Lung (tissue), 12 donors: Measurements from ENCODE around the gene WNK1. TPM values are rescaled to one million over a fixed set of nuclear protein-coding genes. Genes with fewer than 3 reads are reported as not detected.

ENCODE experiments used
- ATAC-seq: fragments of 200-7000 bp; cut with Tn5 transposase; one replicate; pipeline ENCODE4 v1.9.1; 2020; ENCODE audit warnings: moderate number of reproducible peaks; ENCODE audit not compliant: insufficient read depth, low FRiP score
- DNase-seq, 3 donors: peaks; one replicate each; pipeline ENCODE4 v3.0.0-alpha.2; 2013 to 2017
- H3K27ac ChIP-seq, 2 donors: one replicate each; pipeline ENCODE4 v1.5.1; 2013; ENCODE audit warnings: mild to moderate bottlenecking in 2 of 2, moderate library complexity in 2 of 2, control low read depth in 1 of 2, inconsistent platforms in 1 of 2, low read depth in 1 of 2, low read length in 1 of 2
- H3K27me3 ChIP-seq, 3 donors: one replicate each; pipeline ENCODE4 v1.5.1; 2013; ENCODE audit warnings: low read length in 2 of 3; ENCODE audit not compliant: control insufficient read depth in 3 of 3, insufficient read depth in 3 of 3
- H3K36me3 ChIP-seq, 4 donors: one replicate each; pipeline ENCODE4 v1.5.1; 2013; ENCODE audit warnings: low read length in 4 of 4, mild to moderate bottlenecking in 1 of 4, moderate library complexity in 1 of 4; ENCODE audit not compliant: control insufficient read depth in 4 of 4, insufficient read depth in 4 of 4
- H3K4me1 ChIP-seq, 5 donors: one replicate each; pipeline ENCODE4 v1.5.1; 2013; ENCODE audit warnings: low read length in 5 of 5, mild to moderate bottlenecking in 2 of 5, moderate library complexity in 1 of 5; ENCODE audit not compliant: control insufficient read depth in 5 of 5, insufficient read depth in 5 of 5
- H3K4me3 ChIP-seq: one replicate; pipeline ENCODE4 v1.5.1; 2013; ENCODE audit warnings: mild to moderate bottlenecking, control low read depth, moderate library complexity
- H3K9ac ChIP-seq, 2 donors: one replicate each; pipeline ENCODE4 v1.5.1; 2013; ENCODE audit warnings: low read length in 2 of 2, control low read depth in 1 of 2; ENCODE audit not compliant: insufficient read depth in 1 of 2
- H3K9me3 ChIP-seq, 4 donors: one replicate each; pipeline ENCODE4 v1.5.1; 2013; ENCODE audit warnings: low read length in 3 of 4, mild to moderate bottlenecking in 1 of 4, moderate library complexity in 1 of 4; ENCODE audit not compliant: control insufficient read depth in 4 of 4, insufficient read depth in 3 of 4
- WGBS, 2 donors: extraction: QIAGEN DNeasy Blood & Tissue Kit; methylation state at CpG; one replicate each; pipeline ENCODE4 v1.1.7; 2013; 5-methylcytosine and 5-hydroxymethylcytosine counted together
- polyA plus RNA-seq, 2 donors: library from polyadenylated mRNA; stranded (reverse); fragments of 200-250 nt; gene quantifications; one replicate each; pipeline ENCODE4 v1.2.1, GENCODE V29; 2013
- total RNA-seq, 2 donors: library from RNA; depleted of rRNA in 1 of 2; stranded (reverse); fragments of >200 nt in 1 of 2; gene quantifications; one replicate each; pipeline ENCODE4 v1.2.1, GENCODE V29; 2014 to 2021
- TF ChIP-seq, protein P1 (sequence below): IDR thresholded peaks from 2 replicates; pipeline ENCODE4 v1.5.1; 2012; ENCODE audit warnings: mild to moderate bottlenecking; ENCODE audit errors: control extremely low read depth, extremely low read depth
- donor health status: control.
- donor health status: control.
- donor health status: Bipolar disorder and iron deficiency.
- donor health status: healthy.
- donor health status: DM: yes; HTN: yes; CAD: no.

WNK1 gene
- total and polyA plus RNA-seq, 4 donors = 23.1 to 269 (median 128) TPM

GRCh38 chr12:920676-921075 is 168.3 kb downstream of the WNK1 start:
- Histone ChIP-seq H3K4me3 (no peak overlapping the region), H3K27me3 (no peaks in the 10 kb centered on the region), H3K9ac (no peak overlapping the region), H3K9me3 (no peaks in the 10 kb centered on the region), H3K27ac (no peak overlapping the region), H3K36me3 (peaks cover 27 to 32% (median 30%) of the 10 kb centered on the region in 4 donors), H3K4me1 (no peaks in the 10 kb centered on the region)
- TF ChIP-seq, protein P1, sequence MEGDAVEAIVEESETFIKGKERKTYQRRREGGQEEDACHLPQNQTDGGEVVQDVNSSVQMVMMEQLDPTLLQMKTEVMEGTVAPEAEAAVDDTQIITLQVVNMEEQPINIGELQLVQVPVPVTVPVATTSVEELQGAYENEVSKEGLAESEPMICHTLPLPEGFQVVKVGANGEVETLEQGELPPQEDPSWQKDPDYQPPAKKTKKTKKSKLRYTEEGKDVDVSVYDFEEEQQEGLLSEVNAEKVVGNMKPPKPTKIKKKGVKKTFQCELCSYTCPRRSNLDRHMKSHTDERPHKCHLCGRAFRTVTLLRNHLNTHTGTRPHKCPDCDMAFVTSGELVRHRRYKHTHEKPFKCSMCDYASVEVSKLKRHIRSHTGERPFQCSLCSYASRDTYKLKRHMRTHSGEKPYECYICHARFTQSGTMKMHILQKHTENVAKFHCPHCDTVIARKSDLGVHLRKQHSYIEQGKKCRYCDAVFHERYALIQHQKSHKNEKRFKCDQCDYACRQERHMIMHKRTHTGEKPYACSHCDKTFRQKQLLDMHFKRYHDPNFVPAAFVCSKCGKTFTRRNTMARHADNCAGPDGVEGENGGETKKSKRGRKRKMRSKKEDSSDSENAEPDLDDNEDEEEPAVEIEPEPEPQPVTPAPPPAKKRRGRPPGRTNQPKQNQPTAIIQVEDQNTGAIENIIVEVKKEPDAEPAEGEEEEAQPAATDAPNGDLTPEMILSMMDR = no peak
- ATAC-seq (no peak), DNase-seq (no peak)
- WGBS, 2 donors = 95 to 98% methylated on average over 1 of the region's 1 CpG

- DNase-seq (no peak), ATAC-seq (no peak)
- Histone ChIP-seq H3K36me3 (peaks cover 25 to 33% (median 29%) of the 10 kb centered on the region in 4 donors), H3K27ac (no peak overlapping the region), H3K4me3 (no peak overlapping the region), H3K4me1 (no peaks in the 10 kb centered on the region), H3K9ac (no peak overlapping the region), H3K9me3 (no peaks in the 10 kb centered on the region), H3K27me3 (no peaks in the 10 kb centered on the region)
- TF ChIP-seq, protein P1 = no peak
- 78 to 84% methylated on average over 2 of the region's 2 CpGs for WGBS, 2 donors
These were observed 169.9 kb downstream of the WNK1 start for GRCh38 chr12:922285-922684.

GRCh38 chr12:926641-927040 is 174.3 kb downstream of the WNK1 start:
- H3K27ac ChIP-seq = no peak overlapping the region
- H3K27me3 ChIP-seq = no peaks in the 10 kb centered on the region
- no peaks in the 10 kb centered on the region for H3K9me3 ChIP-seq
- ATAC-seq (no peak), DNase-seq (no peak)
- TF ChIP-seq, protein P1 = no peak
- H3K4me3 ChIP-seq = no peak overlapping the region
- peaks cover 21 to 42% (median 33%) of the 10 kb centered on the region in 4 donors for H3K36me3 ChIP-seq
- WGBS, 2 donors = 89% methylated on average over 12 of the region's 12 CpGs
- no peak overlapping the region for H3K9ac ChIP-seq
- H3K4me1 ChIP-seq = no peaks in the 10 kb centered on the region

DNA sequence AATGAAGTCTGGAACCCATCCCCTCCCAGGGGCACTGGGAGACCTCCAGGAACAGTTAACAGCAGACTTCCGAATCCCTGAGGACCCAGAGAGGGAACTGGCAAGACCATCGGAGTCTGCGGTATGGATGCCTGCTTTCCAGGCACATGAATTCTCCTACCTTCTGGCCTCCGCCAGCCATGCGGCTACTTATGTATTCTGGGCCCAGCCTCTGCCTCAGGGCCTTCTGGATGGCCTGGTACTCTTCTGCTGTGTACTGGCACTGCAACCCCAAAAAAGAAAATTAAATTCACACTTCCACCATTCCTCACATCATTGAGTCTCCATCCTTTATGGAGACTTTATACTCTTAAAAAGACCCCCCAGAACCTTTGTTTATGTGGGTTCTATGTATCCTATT is 178.7 kb downstream of the WNK1 start:
- Histone ChIP-seq H3K27me3 (no peaks in the 10 kb centered on the region), H3K9me3 (no peaks in the 10 kb centered on the region), H3K9ac (no peak overlapping the region), H3K4me3 (no peak overlapping the region), H3K4me1 (no peaks in the 10 kb centered on the region), H3K27ac (no peak overlapping the region), H3K36me3 (peaks cover 13 to 23% (median 19%) of the 10 kb centered on the region in 4 donors)
- ATAC-seq (no peak), DNase-seq (no peak)
- TF ChIP-seq, protein P1 = no peak
- 96 to 97% methylated on average over 5 of the region's 5 CpGs for WGBS, 2 donors
